GM10266 (cell line): ENCODE measurements around the gene STUM.

ENCODE experiments used
- DNase-seq: peaks from one replicate; pipeline ENCODE4 v3.0.0; 2012; ENCODE audit errors: extremely low spot score
- CTCF ChIP-seq: IDR thresholded peaks from 2 replicates; pipeline ENCODE4 v1.5.1; 2012; ENCODE audit warnings: mild to moderate bottlenecking, low read depth; ENCODE audit not compliant: control insufficient read depth, insufficient read depth; ENCODE audit errors: missing control alignments

Gene STUM

GRCh38 chr1:226551299-226551698 is 2.7 kb downstream of the STUM start:
- TF ChIP-seq CTCF = no peak
- DNase-seq = no peak

- no peak for DNase-seq
- no peak for TF ChIP-seq CTCF
Observed at GRCh38 chr1:226552061-226552460, 3.5 kb downstream of the STUM start.

GRCh38 chr1:226553266-226553923 is 4.8 kb downstream of the STUM start:
- no peak for TF ChIP-seq CTCF
- DNase-seq = no peak

- TF ChIP-seq CTCF = no peak
- no peak for DNase-seq
Observed at GRCh38 chr1:226553924-226554282, 5.3 kb downstream of the STUM start.

- no peak for DNase-seq
- no peak for TF ChIP-seq CTCF
Observed at GRCh38 chr1:226555092-226555491, 6.5 kb downstream of the STUM start.

GRCh38 chr1:226557424-226557823 is 8.9 kb downstream of the STUM start:
- DNase-seq = no peak
- TF ChIP-seq CTCF = no peak

GRCh38 chr1:226558036-226558650 is 9.6 kb downstream of the STUM start:
- TF ChIP-seq CTCF = no peak
- DNase-seq = no peak
